ENCODE data around the gene RYR2.
"Not testable (repeated sequence)": the region's sequence is repeated elsewhere in the genome, so short reads cannot be mapped to it uniquely, and the experiment has no call there.

- TF ChIP-seq, protein P1, sequence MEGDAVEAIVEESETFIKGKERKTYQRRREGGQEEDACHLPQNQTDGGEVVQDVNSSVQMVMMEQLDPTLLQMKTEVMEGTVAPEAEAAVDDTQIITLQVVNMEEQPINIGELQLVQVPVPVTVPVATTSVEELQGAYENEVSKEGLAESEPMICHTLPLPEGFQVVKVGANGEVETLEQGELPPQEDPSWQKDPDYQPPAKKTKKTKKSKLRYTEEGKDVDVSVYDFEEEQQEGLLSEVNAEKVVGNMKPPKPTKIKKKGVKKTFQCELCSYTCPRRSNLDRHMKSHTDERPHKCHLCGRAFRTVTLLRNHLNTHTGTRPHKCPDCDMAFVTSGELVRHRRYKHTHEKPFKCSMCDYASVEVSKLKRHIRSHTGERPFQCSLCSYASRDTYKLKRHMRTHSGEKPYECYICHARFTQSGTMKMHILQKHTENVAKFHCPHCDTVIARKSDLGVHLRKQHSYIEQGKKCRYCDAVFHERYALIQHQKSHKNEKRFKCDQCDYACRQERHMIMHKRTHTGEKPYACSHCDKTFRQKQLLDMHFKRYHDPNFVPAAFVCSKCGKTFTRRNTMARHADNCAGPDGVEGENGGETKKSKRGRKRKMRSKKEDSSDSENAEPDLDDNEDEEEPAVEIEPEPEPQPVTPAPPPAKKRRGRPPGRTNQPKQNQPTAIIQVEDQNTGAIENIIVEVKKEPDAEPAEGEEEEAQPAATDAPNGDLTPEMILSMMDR (conservative IDR thresholded peaks at IDR 0.05; ENCODE audit: low read depth, low read length) = not testable (repeated sequence)
- not testable (repeated sequence) for TF ChIP-seq EZH2 (IDR thresholded peaks at IDR 0.05; ENCODE audit: borderline replicate concordance, low read depth, low read length, poor library complexity, severe bottlenecking)
Measured at GRCh38 chr1:237127301-237127700, 85.3 kb downstream of the RYR2 start.

Measured in A673 (cell line).